Thyroid gland (tissue), 4 donors: ENCODE measurements around the gene BABAM1. TPM values are rescaled to one million over a fixed set of nuclear protein-coding genes. Genes with fewer than 3 reads are reported as not detected.
A peak's percentile ranks its signal among the peaks of the same experiment; 100 is the strongest.
"Not testable (repeated sequence)": the region's sequence is repeated elsewhere in the genome, so short reads cannot be mapped to it uniquely, and the experiment has no call there.

Experiments used
- DNase-seq, 2 donors: peaks; one replicate each; pipeline ENCODE4 v3.0.0-alpha.2; 2019
- H3K27ac ChIP-seq, 3 donors: fragments of 200-600 bp; sonication (generic); 1 replicate in 2 of 3; 2 replicates in 1 of 3; pipeline ENCODE4 v1.5.1; 2016 to 2019; ENCODE audit warnings: mild to moderate bottlenecking in 1 of 3, moderate library complexity in 1 of 3
- H3K27me3 ChIP-seq: fragments of 200-600 bp; sonication (generic); one replicate; pipeline ENCODE4 v1.5.1; 2019
- H3K36me3 ChIP-seq, 2 donors: fragments of 200-600 bp; sonication (generic); one replicate each; pipeline ENCODE4 v1.5.1; 2016 to 2019
- H3K4me1 ChIP-seq, 2 donors: fragments of 200-600 bp; sonication (generic); one replicate each; pipeline ENCODE4 v1.5.1; 2017 to 2019
- H3K4me3 ChIP-seq, 3 donors: fragments of 200-600 bp; sonication (generic); replicated peaks in 1 of 3; 1 replicate in 2 of 3; 2 replicates in 1 of 3; pipeline ENCODE4 v1.5.1; 2016; ENCODE audit warnings: mild to moderate bottlenecking in 1 of 3
- H3K9me3 ChIP-seq: fragments of 200-600 bp; sonication (generic); one replicate; pipeline ENCODE4 v1.5.1; 2017
- CTCF ChIP-seq, 6 experiments: fragments of 200-600 bp in 3 of 6; fragments of 450-650 bp in 3 of 6; sonication (generic) in 3 of 6; IDR thresholded peaks; one replicate each; pipeline ENCODE4 v1.5.1; 2016 to 2019; ENCODE audit warnings: antibody characterized with exemption in 6 of 6, mild to moderate bottlenecking in 2 of 6, inconsistent platforms in 1 of 6, moderate library complexity in 1 of 6
- POLR2A ChIP-seq, 2 donors: fragments of 450-650 bp; IDR thresholded peaks; one replicate each; pipeline ENCODE4 v1.6.1; 2017; ENCODE audit warnings: antibody characterized with exemption in 2 of 2, mild to moderate bottlenecking in 2 of 2, moderate library complexity in 1 of 2
- WGBS, 2 donors: methylation state at CpG; one replicate each; pipeline ENCODE4 v1.1.5; 2017; 5-methylcytosine and 5-hydroxymethylcytosine counted together
- intact Hi-C: fragments of 100-400 bp; cut with DNase I; formaldehyde crosslinking; loops from one replicate; pipeline ENCODE4 v1.15.1; 2023
- total RNA-seq, 4 donors: library from RNA; depleted of rRNA; stranded (reverse); fragments of >200 nt; gene quantifications; one replicate each; pipeline ENCODE4 v1.2.3, GENCODE V29; 2016

Gene BABAM1
- total RNA-seq, 4 donors from 2014 or later = 49.6 to 87.5 (median 71.1) TPM

GRCh38 chr19:17294051-17294891 is 27.0 kb downstream of the BABAM1 start:
- H3K4me1 ChIP-seq = no peaks in the 10 kb centered on the region
- TF ChIP-seq CTCF (IDR thresholded peaks at IDR 0.05) (no peak), POLR2A (IDR thresholded peaks at IDR 0.05) (no peak)
- DNase-seq = peak in 1 of 2 donors; percentile 8
- no peaks in the 10 kb centered on the region for H3K27me3 ChIP-seq
- no peak overlapping the region for H3K27ac ChIP-seq
- intact Hi-C loops = loop anchor here (5.0 kb wide), 1 partner anchor 93 kb away; no protein-coding TSS in a partner anchor
- 86 to 94% methylated on average over 14 to 27 of the region's 48 CpGs for WGBS, 2 donors
- no peaks in the 10 kb centered on the region for H3K9me3 ChIP-seq
- H3K36me3 ChIP-seq = no peaks in the 10 kb centered on the region
- no peak overlapping the region for H3K4me3 ChIP-seq

- intact Hi-C loops, H3K27ac ChIP-seq, H3K36me3 ChIP-seq, H3K9me3 ChIP-seq, H3K4me1 ChIP-seq, H3K4me3 ChIP-seq, H3K27me3 ChIP-seq, DNase-seq: not testable (repeated sequence)
- WGBS, 2 donors = 97 to 98% methylated on average over 6 of the region's 6 CpGs
Measured at GRCh38 chr19:17295551-17295950, 28.3 kb downstream of the BABAM1 start.

GRCh38 chr19:17296273-17296672 is 29.0 kb downstream of the BABAM1 start:
- intact Hi-C loops = no loop called here

GRCh38 chr19:17296976-17297375 is 29.7 kb downstream of the BABAM1 start:
- intact Hi-C loops = no loop called here
- WGBS, 2 donors = 93% methylated on average over 6 of the region's 6 CpGs
- H3K9me3 ChIP-seq = no peaks in the 10 kb centered on the region
- no peak for TF ChIP-seq POLR2A (IDR thresholded peaks at IDR 0.05)
- TF ChIP-seq CTCF (IDR thresholded peaks at IDR 0.05) = no peak
- H3K27ac ChIP-seq = no peak overlapping the region
- DNase-seq = no peak
- H3K4me3 ChIP-seq = no peak overlapping the region
- H3K4me1 ChIP-seq = no peaks in the 10 kb centered on the region
- peaks cover 0 to 2% of the 10 kb centered on the region in 2 donors for H3K36me3 ChIP-seq
- no peaks in the 10 kb centered on the region for H3K27me3 ChIP-seq

More at GRCh38 chr19:17296273-17296672, 29.0 kb downstream of the BABAM1 start:
- no peaks in the 10 kb centered on the region for H3K9me3 ChIP-seq
- H3K27me3 ChIP-seq = no peaks in the 10 kb centered on the region
- 55 to 78% methylated on average over 4 of the region's 4 CpGs for WGBS, 2 donors
- TF ChIP-seq CTCF (IDR thresholded peaks at IDR 0.05) = no peak
- no peak for TF ChIP-seq POLR2A (IDR thresholded peaks at IDR 0.05)
- peaks cover 0 to 2% of the 10 kb centered on the region in 2 donors for H3K36me3 ChIP-seq
- no peak overlapping the region for H3K27ac ChIP-seq
- DNase-seq = no peak
- H3K4me3 ChIP-seq = no peak overlapping the region
- H3K4me1 ChIP-seq = no peaks in the 10 kb centered on the region

- no peak overlapping the region for H3K4me3 ChIP-seq
- peaks cover 26 to 28% of the 10 kb centered on the region in 2 donors for H3K4me1 ChIP-seq
- H3K36me3 ChIP-seq = peaks cover 0 to 2% of the 10 kb centered on the region in 2 donors
- DNase-seq = no peak
- intact Hi-C loops = no loop called here
- H3K27me3 ChIP-seq = no peaks in the 10 kb centered on the region
- TF ChIP-seq CTCF (IDR thresholded peaks at IDR 0.05) = no peak
- no peak for TF ChIP-seq POLR2A (IDR thresholded peaks at IDR 0.05)
- H3K27ac ChIP-seq = no peak overlapping the region
- H3K9me3 ChIP-seq = no peaks in the 10 kb centered on the region
- 93 to 97% methylated on average over 19 to 27 of the region's 51 CpGs for WGBS, 2 donors
Measured at GRCh38 chr19:17300992-17301619, 33.9 kb downstream of the BABAM1 start.
